OCI-LY7 (cell line): Measurements from ENCODE around the gene PLCB1.

Experiments used
- EZH2phosphoT487 ChIP-seq: fragments of 200-600 bp; sonication (generic); IDR thresholded peaks from 2 replicates; pipeline ENCODE4 v1.6.1; 2018; ENCODE audit warnings: low read depth, borderline replicate concordance, mild to moderate bottlenecking, mixed run types, antibody characterized with exemption, low read length, moderate library complexity, mixed read lengths
- TF ChIP-seq, protein P1 (sequence below): fragments of 200-600 bp; sonication (generic); conservative IDR thresholded peaks from 2 replicates; pipeline ENCODE4 v1.5.1; 2014; ENCODE audit warnings: mild to moderate bottlenecking, antibody characterized with exemption, low read length, moderate library complexity, mixed read lengths

DNA sequence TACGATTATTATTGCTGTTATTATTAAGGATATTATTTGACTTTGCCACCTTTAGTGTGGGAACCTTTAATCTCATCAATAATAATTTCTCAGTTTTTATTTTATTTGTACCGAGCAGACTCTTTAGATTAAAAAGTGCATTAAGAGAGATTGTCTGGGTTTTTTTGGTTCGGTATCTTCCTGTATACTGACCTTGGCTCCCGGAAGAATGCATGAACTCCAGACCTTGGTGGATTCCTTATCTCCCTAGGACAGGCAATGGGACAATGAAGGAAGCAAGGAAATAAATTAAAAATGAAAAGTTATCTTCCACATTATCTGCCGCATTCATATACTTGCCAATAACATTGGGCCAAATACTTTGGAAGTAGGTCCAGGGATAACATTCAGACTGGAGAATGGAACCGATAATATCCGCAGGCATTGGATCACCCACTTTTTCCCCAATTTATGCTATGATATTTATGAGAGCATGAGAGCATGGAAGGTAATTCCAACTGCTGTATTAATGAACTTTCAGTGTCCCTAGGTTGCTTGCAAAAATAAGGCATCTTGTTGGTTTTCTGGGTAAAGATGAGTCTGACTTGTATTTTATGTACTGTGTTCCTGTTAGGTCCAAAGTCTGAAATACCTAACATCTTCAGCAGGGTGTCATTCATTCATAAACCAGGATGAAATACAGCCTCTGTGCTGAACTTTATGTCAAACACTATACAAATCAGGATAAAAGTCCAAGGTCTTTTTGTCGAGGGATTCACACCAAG lies 232.1 kb downstream of the PLCB1 start:
- TF ChIP-seq, protein P1, sequence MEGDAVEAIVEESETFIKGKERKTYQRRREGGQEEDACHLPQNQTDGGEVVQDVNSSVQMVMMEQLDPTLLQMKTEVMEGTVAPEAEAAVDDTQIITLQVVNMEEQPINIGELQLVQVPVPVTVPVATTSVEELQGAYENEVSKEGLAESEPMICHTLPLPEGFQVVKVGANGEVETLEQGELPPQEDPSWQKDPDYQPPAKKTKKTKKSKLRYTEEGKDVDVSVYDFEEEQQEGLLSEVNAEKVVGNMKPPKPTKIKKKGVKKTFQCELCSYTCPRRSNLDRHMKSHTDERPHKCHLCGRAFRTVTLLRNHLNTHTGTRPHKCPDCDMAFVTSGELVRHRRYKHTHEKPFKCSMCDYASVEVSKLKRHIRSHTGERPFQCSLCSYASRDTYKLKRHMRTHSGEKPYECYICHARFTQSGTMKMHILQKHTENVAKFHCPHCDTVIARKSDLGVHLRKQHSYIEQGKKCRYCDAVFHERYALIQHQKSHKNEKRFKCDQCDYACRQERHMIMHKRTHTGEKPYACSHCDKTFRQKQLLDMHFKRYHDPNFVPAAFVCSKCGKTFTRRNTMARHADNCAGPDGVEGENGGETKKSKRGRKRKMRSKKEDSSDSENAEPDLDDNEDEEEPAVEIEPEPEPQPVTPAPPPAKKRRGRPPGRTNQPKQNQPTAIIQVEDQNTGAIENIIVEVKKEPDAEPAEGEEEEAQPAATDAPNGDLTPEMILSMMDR = no peak
- TF ChIP-seq EZH2phosphoT487 = no peak
